Aortic smooth muscle cell (primary cell): Measurements from ENCODE around the gene ADAMTS20. TPM values are rescaled to one million over a fixed set of nuclear protein-coding genes. Genes with fewer than 3 reads are reported as not detected.

Experiments
- total RNA-seq: library from RNA; depleted of rRNA; stranded (reverse); fragments of >200 nt; gene quantifications from 2 replicates; pipeline ENCODE4 v1.2.3, GENCODE V29; 2014

Gene ADAMTS20
- total RNA-seq, result not detected in 2 replicates

GRCh38 chr12:43551971-43552559 is at the start of gene ADAMTS20:
TSS of gene ADAMTS20 (minus strand) at chr12:43552203. CDS start at chr12:43551921, 282 bp downstream.

Other genes with a start within 250 kb of the ADAMTS20 start
- gene PUS7L, start 206.6 kb upstream of the ADAMTS20 start, total RNA-seq, result 15.1 and 19.0 TPM in 2 replicates
- 14.0 and 19.1 TPM in 2 replicates for gene IRAK4, start 206.7 kb upstream of the ADAMTS20 start, total RNA-seq